Spinal cord (tissue), 10 donors: ENCODE results near the gene RIPOR1. TPM values are rescaled to one million over a fixed set of nuclear protein-coding genes. Genes with fewer than 3 reads are reported as not detected.

Experiments used
- DNase-seq, 6 donors: peaks; one replicate each; pipeline versions ENCODE4 v3.0.0 to v3.0.0-alpha.2; 2013 to 2015; ENCODE audit warnings: low spot score in 6 of 6, low read depth in 4 of 6
- H3K27ac ChIP-seq: one replicate; pipeline ENCODE4 v1.5.1; 2013; ENCODE audit warnings: low read depth, low read length, control low read depth
- H3K27me3 ChIP-seq: one replicate; pipeline ENCODE4 v1.6.1; 2013; ENCODE audit warnings: low read length; ENCODE audit not compliant: control insufficient read depth, insufficient read depth
- H3K36me3 ChIP-seq: one replicate; pipeline ENCODE4 v1.6.1; 2013; ENCODE audit warnings: low read length; ENCODE audit not compliant: control insufficient read depth, insufficient read depth
- H3K4me1 ChIP-seq: one replicate; pipeline ENCODE4 v1.6.1; 2013; ENCODE audit warnings: low read length; ENCODE audit not compliant: control insufficient read depth, insufficient read depth
- H3K4me3 ChIP-seq: one replicate; pipeline ENCODE4 v1.5.1; 2013; ENCODE audit warnings: low read depth, low read length, control low read depth
- H3K9me3 ChIP-seq: one replicate; pipeline ENCODE4 v1.6.1; 2013; ENCODE audit warnings: low read length; ENCODE audit not compliant: control insufficient read depth, insufficient read depth
- WGBS: methylation state at CpG from one replicate; pipeline ENCODE4 v1.1.5; 2013; ENCODE audit warnings: missing lambda C conversion rate; ENCODE audit not compliant: insufficient coverage; 5-methylcytosine and 5-hydroxymethylcytosine counted together
- polyA plus RNA-seq, 2 donors: library from polyadenylated mRNA; unstranded; fragments of 120-200 nt; gene quantifications; one replicate each; pipeline ENCODE4 v1.2.1, GENCODE V29; 2013; ENCODE audit not compliant: insufficient read length in 2 of 2
- total RNA-seq, 2 donors: library from RNA; depleted of rRNA in 1 of 2; stranded (reverse); fragments of 120-200 nt in 1 of 2; fragments of >200 nt in 1 of 2; gene quantifications; one replicate each; pipeline versions ENCODE4 v1.2.3 to v1.2.4, GENCODE V29; 2013 to 2014
- donor health status: healthy.

RIPOR1 gene
- total and polyA plus RNA-seq, 4 donors, result 33.1 to 105 (median 63.3) TPM

DNA sequence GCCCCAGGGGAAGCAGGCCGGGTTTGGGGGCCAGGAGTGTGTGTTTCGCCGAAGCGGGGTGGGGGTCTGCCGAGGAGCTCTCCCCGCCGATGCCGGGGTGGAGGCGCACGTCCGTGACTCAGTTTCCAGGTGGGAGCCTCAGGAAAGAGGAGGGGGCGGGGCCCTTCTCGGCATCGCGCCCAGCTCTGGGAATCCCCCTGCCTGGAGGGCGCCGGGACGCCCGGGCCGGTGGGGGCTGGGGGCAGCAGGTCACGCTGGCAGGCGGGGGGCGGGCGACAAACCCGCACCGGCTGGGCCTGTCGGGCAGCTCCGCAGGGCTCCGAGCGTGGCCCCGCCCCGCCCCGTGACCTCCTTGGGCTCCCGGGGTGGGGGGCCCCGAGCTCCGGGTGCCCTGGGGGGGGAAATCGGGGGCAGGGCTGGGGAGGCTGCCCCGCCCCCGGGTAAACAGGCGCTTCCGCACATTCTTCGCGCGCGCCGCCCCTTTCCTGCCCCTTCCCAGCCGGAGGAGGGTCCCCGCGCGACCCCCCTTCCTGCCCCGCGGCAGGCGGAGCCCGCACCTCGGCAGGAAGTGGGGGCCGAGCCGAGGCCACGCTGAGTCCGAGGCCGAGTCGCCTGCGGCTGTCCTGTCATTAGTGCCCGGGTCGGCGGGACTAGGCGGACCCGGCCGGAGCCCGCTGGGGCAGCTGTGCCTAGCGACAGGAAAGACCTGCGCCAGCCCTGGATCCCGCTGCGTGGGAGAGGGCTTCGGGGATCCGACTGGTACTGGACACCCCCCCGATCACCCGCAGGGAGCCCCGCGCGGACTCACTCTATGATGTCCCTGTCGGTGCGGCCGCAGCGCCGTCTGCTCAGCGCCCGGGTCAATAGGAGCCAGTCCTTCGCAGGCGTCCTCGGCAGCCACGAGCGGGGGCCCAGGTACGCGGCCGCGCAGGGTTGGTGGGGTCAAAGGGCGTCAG, 9.3 kb downstream of the RIPOR1 start:
- Histone ChIP-seq H3K4me1 (peaks cover 32% of the 10 kb centered on the region), H3K36me3 (peaks cover 47% of the 10 kb centered on the region), H3K27ac (peak overlapping the region; percentile 71), H3K9me3 (no peaks in the 10 kb centered on the region), H3K27me3 (peaks cover 2% of the 10 kb centered on the region), H3K4me3 (peak overlapping the region; percentile 56)
- peak in 2 of 6 donors; percentile 37 to 59 for DNase-seq
- under 1% methylated on average over 97 of the region's 97 CpGs for WGBS

DNA sequence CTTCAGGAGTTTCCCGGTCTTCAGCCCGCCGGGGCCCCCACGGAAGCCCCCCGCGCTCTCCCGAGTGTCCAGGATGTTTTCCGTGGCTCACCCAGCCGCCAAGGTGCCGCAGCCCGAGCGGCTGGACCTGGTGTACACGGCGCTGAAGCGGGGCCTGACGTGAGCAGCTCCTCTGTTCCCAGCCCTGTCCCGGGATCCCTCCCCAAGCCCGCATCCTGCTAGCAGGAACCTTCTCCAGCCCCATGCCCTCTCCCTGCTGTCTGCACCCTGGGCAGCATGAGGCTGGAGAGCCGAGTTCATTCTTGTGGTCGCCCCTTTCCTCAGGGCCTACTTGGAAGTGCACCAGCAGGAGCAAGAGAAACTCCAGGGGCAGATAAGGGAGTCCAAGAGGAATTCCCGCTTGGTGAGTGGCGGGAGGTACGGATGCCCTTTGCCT, 10.1 kb downstream of the RIPOR1 start:
- no peaks in the 10 kb centered on the region for H3K9me3 ChIP-seq
- 29% methylated on average over 22 of the region's 23 CpGs for WGBS
- peak overlapping the region; percentile 56 for H3K4me3 ChIP-seq
- DNase-seq, result no peak
- H3K36me3 ChIP-seq, result peaks cover 54% of the 10 kb centered on the region
- H3K4me1 ChIP-seq, result peaks cover 32% of the 10 kb centered on the region
- H3K27me3 ChIP-seq, result peaks cover 2% of the 10 kb centered on the region
- no peak overlapping the region for H3K27ac ChIP-seq

DNA sequence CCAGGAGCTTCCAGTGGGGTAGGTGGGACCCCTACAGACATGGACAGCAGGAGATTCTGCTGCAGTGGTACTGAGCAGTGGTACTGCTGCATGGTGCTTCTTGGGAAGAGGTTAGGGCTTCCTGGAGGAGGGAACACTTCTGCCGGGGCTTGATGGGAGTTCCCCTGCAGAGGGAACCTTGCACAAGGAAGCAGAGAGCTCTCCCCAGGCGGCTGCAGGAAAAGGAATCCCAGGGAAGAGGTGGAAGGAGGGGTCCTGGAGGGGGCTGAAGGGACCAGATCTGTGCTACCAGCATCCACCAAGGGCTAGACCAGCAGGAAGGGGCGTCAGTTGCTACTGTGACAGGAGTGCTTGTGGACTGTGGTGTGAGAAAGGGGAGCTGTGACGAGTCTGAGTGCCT, 10.6 kb downstream of the RIPOR1 start:
- no peak for DNase-seq
- Histone ChIP-seq H3K4me1 (peaks cover 32% of the 10 kb centered on the region), H3K27me3 (peaks cover 2% of the 10 kb centered on the region), H3K27ac (no peak overlapping the region), H3K9me3 (no peaks in the 10 kb centered on the region), H3K4me3 (no peak overlapping the region), H3K36me3 (peaks cover 60% of the 10 kb centered on the region)
- WGBS, result 31% methylated on average over 2 of the region's 4 CpGs

DNA sequence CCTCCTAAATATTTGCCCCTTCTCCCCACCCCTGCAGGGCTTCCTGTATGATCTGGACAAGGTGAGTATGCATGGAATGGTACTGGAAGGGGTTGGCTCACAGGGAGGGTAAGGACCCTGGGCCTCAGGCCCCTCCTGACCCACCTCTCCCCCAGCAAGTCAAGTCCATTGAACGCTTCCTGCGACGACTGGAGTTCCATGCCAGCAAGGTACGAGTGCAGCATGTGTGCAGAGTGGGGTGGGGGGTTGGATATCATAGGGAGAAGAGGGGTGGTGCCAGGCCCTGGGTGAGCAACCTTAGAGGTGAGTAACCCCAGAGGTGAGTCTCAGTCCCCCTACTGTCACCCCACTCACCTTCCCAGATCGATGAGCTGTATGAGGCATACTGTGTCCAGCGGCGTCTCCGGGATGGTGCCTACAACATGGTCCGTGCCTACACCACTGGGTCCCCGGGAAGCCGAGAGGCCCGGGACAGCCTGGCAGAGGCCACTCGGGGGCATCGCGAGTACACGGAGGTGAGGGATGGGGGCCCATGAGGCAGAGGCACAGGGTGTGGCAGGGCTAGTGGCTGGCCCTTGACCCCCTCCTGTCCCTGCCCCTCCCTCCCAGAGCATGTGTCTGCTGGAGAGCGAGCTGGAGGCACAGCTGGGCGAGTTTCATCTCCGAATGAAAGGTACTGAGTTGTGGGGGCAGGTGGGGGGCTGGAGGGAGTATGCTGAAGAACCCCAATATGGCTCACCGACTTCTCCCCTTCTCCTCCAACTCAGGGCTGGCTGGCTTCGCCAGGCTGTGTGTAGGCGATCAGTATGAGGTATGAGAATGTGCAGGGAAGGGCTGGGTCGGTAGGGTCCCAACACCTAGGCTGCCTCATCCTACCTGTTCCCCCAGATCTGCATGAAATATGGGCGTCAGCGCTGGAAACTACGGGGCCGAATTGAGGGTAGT, 11.3 kb downstream of the RIPOR1 start:
- H3K4me1 ChIP-seq, result peaks cover 32% of the 10 kb centered on the region
- no peak overlapping the region for H3K27ac ChIP-seq
- H3K27me3 ChIP-seq, result peaks cover 2% of the 10 kb centered on the region
- no peak for DNase-seq
- peaks cover 67% of the 10 kb centered on the region for H3K36me3 ChIP-seq
- no peak overlapping the region for H3K4me3 ChIP-seq
- WGBS, result 86% methylated on average over 13 of the region's 27 CpGs
- no peaks in the 10 kb centered on the region for H3K9me3 ChIP-seq

DNA sequence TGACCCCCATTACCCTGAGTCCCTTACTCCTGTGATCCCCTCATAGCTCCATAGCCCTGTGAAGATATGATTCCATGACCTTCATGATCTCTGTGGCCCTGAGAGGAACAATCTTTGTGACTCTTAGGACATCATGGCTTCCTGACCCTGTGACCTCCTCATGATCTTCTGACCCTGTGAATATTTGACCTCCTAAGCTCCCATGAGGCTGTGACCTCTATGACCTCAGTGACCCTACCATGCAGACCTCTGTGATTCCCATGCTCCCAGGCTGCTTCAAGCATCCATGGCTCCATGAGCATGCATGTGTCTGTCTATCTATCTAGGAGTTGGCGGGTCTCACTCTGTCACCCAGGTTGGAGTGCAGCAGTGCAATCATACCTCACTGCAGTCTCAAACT, 12.1 kb downstream of the RIPOR1 start:
- peaks cover 34% of the 10 kb centered on the region for H3K4me1 ChIP-seq
- no peak for DNase-seq
- H3K4me3 ChIP-seq, result no peak overlapping the region
- H3K9me3 ChIP-seq, result no peaks in the 10 kb centered on the region
- 91% methylated on average over 1 of the region's 1 CpG for WGBS
- H3K36me3 ChIP-seq, result peaks cover 72% of the 10 kb centered on the region
- peaks cover 2% of the 10 kb centered on the region for H3K27me3 ChIP-seq
- H3K27ac ChIP-seq, result no peak overlapping the region

DNA sequence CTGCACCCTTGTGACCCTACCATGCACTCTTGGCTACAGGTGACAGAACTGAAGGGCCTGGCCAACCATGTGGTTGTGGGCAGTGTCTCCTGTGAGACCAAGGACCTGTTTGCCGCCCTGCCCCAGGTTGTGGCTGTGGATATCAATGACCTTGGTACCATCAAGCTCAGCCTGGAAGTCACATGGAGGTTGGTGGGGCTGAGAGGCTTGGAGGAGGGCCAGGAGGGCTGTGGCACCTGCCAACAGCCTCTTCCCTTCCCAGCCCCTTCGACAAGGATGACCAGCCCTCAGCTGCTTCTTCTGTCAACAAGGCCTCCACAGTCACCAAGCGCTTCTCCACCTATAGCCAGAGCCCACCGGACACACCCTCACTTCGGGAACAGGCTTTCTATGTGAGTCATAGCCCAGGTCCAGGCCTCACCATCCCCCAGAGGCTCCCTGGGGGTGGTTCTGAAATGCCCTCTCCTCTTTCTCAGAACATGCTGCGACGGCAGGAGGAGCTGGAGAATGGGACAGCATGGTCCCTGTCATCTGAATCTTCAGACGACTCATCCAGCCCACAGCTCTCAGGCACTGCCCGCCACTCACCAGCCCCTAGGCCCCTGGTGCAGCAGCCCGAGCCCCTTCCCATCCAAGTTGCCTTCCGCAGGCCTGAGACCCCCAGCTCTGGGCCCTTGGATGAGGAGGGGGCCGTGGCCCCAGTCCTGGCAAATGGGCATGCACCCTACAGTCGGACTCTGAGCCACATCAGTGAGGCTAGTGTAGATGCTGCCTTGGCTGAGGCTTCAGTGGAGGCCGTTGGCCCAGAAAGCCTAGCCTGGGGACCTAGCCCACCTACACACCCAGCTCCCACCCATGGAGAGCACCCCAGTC, 13.0 kb downstream of the RIPOR1 start:
- no peak for DNase-seq
- H3K27ac ChIP-seq, result no peak overlapping the region
- H3K4me3 ChIP-seq, result no peak overlapping the region
- H3K9me3 ChIP-seq, result no peaks in the 10 kb centered on the region
- peaks cover 80% of the 10 kb centered on the region for H3K36me3 ChIP-seq
- peaks cover 38% of the 10 kb centered on the region for H3K4me1 ChIP-seq
- peaks cover 2% of the 10 kb centered on the region for H3K27me3 ChIP-seq
- 91% methylated on average over 13 of the region's 14 CpGs for WGBS

DNA sequence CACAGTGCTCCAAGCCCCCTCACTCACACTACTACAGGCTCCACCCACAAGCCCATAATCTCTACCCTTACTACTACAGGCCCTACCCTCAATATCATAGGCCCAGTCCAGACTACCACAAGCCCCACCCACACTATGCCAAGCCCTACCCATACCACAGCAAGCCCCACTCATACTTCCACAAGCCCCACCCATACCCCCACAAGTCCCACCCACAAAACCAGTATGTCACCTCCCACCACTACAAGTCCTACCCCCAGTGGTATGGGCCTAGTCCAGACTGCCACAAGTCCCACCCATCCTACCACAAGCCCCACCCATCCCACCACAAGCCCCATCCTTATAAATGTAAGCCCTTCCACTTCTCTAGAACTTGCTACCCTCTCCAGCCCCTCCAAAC, 13.8 kb downstream of the RIPOR1 start:
- peaks cover 38% of the 10 kb centered on the region for H3K4me1 ChIP-seq
- peaks cover 89% of the 10 kb centered on the region for H3K36me3 ChIP-seq
- H3K27me3 ChIP-seq, result no peaks in the 10 kb centered on the region
- DNase-seq, result no peak
- H3K27ac ChIP-seq, result no peak overlapping the region
- H3K9me3 ChIP-seq, result no peaks in the 10 kb centered on the region
- no peak overlapping the region for H3K4me3 ChIP-seq

DNA sequence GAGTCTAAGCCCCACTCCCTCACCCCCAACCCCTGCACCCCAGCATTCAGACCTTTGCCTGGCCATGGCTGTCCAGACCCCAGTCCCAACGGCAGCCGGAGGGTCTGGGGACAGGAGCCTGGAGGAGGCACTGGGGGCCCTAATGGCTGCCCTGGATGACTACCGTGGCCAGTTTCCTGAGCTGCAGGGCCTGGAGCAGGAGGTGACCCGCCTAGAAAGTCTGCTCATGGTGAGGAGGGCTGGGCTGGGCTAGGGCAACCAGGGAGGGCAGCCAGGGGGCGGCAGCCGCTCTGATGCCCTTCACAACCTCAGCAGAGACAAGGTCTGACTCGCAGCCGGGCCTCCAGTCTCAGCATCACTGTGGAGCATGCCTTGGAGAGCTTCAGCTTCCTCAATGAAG, 14.4 kb downstream of the RIPOR1 start:
- H3K9me3 ChIP-seq, result no peaks in the 10 kb centered on the region
- no peaks in the 10 kb centered on the region for H3K27me3 ChIP-seq
- no peak for DNase-seq
- H3K36me3 ChIP-seq, result peaks cover 94% of the 10 kb centered on the region
- no peak overlapping the region for H3K27ac ChIP-seq
- peaks cover 38% of the 10 kb centered on the region for H3K4me1 ChIP-seq
- 91% methylated on average over 8 of the region's 8 CpGs for WGBS
- no peak overlapping the region for H3K4me3 ChIP-seq

DNA sequence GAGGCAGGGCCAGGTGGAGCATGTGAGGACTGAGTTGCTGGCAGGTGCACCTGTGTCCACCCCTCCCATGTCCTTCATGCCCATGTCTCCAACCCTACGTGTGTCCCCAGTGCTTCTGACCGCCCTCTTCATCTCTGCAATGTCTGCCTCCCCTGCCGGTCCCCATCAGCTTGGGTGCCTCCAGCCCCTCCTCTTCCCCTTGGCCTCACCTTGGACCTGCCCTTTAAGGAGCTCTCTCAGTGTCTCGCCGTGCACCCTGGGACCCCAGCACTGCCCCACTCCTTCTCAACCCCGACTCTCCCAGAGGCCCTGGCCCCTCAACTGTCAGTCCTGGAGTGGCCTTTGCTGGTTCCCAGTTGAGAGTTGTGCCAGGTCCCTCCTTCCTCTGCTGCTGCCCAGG, 15.0 kb downstream of the RIPOR1 start:
- peaks cover 32% of the 10 kb centered on the region for H3K4me1 ChIP-seq
- H3K36me3 ChIP-seq, result peaks cover 95% of the 10 kb centered on the region
- H3K4me3 ChIP-seq, result no peak overlapping the region
- no peaks in the 10 kb centered on the region for H3K27me3 ChIP-seq
- no peak overlapping the region for H3K27ac ChIP-seq
- H3K9me3 ChIP-seq, result no peaks in the 10 kb centered on the region
- DNase-seq, result no peak
- 85% methylated on average over 6 of the region's 6 CpGs for WGBS
